MM.1S (cell line): ENCODE results near the gene SNX9.
A peak's percentile ranks its signal among the peaks of the same experiment; 100 is the strongest.
"Not testable (repeated sequence)": the region's sequence is repeated elsewhere in the genome, so short reads cannot be mapped to it uniquely, and the experiment has no call there.

Experiments used
- DNase-seq: peaks from one replicate; pipeline ENCODE4 v3.0.0-alpha.2; 2015
- H2AFZ ChIP-seq: fragments of 300-600 bp; sonication (generic); 2 replicates; pipeline ENCODE4 v1.6.0; 2016; ENCODE audit warnings: antibody characterized with exemption, low read length
- H3F3A ChIP-seq: fragments of 300-600 bp; sonication (generic); 2 replicates; pipeline ENCODE4 v1.6.1; 2016; ENCODE audit warnings: mild to moderate bottlenecking, antibody characterized with exemption, low read length, moderate library complexity, mixed read lengths; ENCODE audit not compliant: insufficient read depth
- H3K27ac ChIP-seq: fragments of 300-600 bp; sonication (generic); 2 replicates; pipeline ENCODE4 v1.5.1; 2016; ENCODE audit warnings: mild to moderate bottlenecking, low read length
- H3K27me3 ChIP-seq: fragments of 300-600 bp; sonication (generic); replicated peaks from 2 replicates; pipeline ENCODE4 v1.6.0; 2016; ENCODE audit warnings: low read length; ENCODE audit not compliant: insufficient read depth
- H3K36me3 ChIP-seq: fragments of 300-600 bp; sonication (generic); replicated peaks from 2 replicates; pipeline ENCODE4 v1.6.1; 2016; ENCODE audit warnings: mild to moderate bottlenecking, low read length, mixed read lengths; ENCODE audit not compliant: insufficient read depth
- H3K4me1 ChIP-seq: fragments of 300-600 bp; sonication (generic); 2 replicates; pipeline ENCODE4 v1.6.1; 2016; ENCODE audit warnings: low read length, mixed read lengths
- H3K4me2 ChIP-seq: fragments of 300-600 bp; sonication (generic); 2 replicates; pipeline ENCODE4 v1.6.0; 2016; ENCODE audit warnings: low read depth, low read length
- H3K4me3 ChIP-seq: fragments of 300-600 bp; sonication (generic); 2 replicates; pipeline ENCODE4 v1.5.1; 2016; ENCODE audit warnings: low read length, mixed read lengths
- H3K79me2 ChIP-seq: fragments of 300-600 bp; sonication (generic); 2 replicates; pipeline ENCODE4 v1.6.1; 2016; ENCODE audit warnings: mixed run types, low read length, mixed read lengths
- H3K9ac ChIP-seq: fragments of 300-600 bp; sonication (generic); 2 replicates; pipeline ENCODE4 v1.6.1; 2016; ENCODE audit warnings: low read length, mixed read lengths
- H3K9me2 ChIP-seq: fragments of 300-600 bp; sonication (generic); replicated peaks from 2 replicates; pipeline ENCODE4 v1.6.1; 2016; ENCODE audit warnings: mild to moderate bottlenecking, low read length, mixed read lengths; ENCODE audit not compliant: insufficient read depth
- H3K9me3 ChIP-seq: fragments of 300-600 bp; sonication (generic); replicated peaks from 2 replicates; pipeline ENCODE4 v1.6.1; 2016; ENCODE audit warnings: mild to moderate bottlenecking, low read length, mixed read lengths; ENCODE audit not compliant: insufficient read depth
- H4K20me1 ChIP-seq: fragments of 300-600 bp; sonication (generic); 2 replicates; pipeline ENCODE4 v1.6.1; 2016; ENCODE audit warnings: mild to moderate bottlenecking, low read length, moderate library complexity, mixed read lengths; ENCODE audit not compliant: insufficient read depth
- CTCF ChIP-seq: fragments of 300-600 bp; sonication (generic); IDR thresholded peaks from 2 replicates; pipeline ENCODE4 v1.5.1; 2016; ENCODE audit warnings: antibody characterized with exemption, low read length, mixed read lengths
- EZH2 ChIP-seq: fragments of 300-600 bp; sonication (generic); optimal IDR thresholded peaks from 2 replicates; pipeline ENCODE3; 2017; ENCODE audit warnings: low read depth, mild to moderate bottlenecking, antibody characterized with exemption, low read length, mixed read lengths
- EZH2phosphoT487 ChIP-seq: fragments of 300-600 bp; sonication (generic); IDR thresholded peaks from 2 replicates; pipeline ENCODE4 v1.6.1; 2018; ENCODE audit warnings: antibody characterized with exemption, low read length

The SNX9 gene

GRCh38 chr6:157795841-157796240, 27.2 kb upstream of the SNX9 start:
- Histone ChIP-seq H2AFZ (no peak overlapping the region), H4K20me1 (no peaks in the 10 kb centered on the region), H3K27ac (no peak overlapping the region), H3K79me2 (no peaks in the 10 kb centered on the region), H3K9ac (no peak overlapping the region), H3K36me3 (no peaks in the 10 kb centered on the region), H3K27me3 (no peaks in the 10 kb centered on the region), H3F3A (no peaks in the 10 kb centered on the region), H3K4me3 (no peak overlapping the region), H3K9me3 (no peaks in the 10 kb centered on the region), H3K4me1 (peaks cover 3% of the 10 kb centered on the region), H3K9me2 (no peaks in the 10 kb centered on the region), H3K4me2 (no peak overlapping the region)
- DNase-seq: no peak
- TF ChIP-seq EZH2phosphoT487 (no peak), CTCF (no peak), EZH2 (no peak)

- H2AFZ ChIP-seq: no peak overlapping the region
- no peaks in the 10 kb centered on the region for H3K36me3 ChIP-seq
- DNase-seq: no peak
- H3K4me3 ChIP-seq: no peak overlapping the region
- no peak overlapping the region for H3K27ac ChIP-seq
- TF ChIP-seq EZH2 (no peak), CTCF (no peak), EZH2phosphoT487 (no peak)
- H3F3A ChIP-seq: no peaks in the 10 kb centered on the region
- H3K27me3 ChIP-seq: no peaks in the 10 kb centered on the region
- no peaks in the 10 kb centered on the region for H3K79me2 ChIP-seq
- no peaks in the 10 kb centered on the region for H3K9me2 ChIP-seq
- peaks cover 4% of the 10 kb centered on the region for H3K4me1 ChIP-seq
- no peaks in the 10 kb centered on the region for H3K9me3 ChIP-seq
- no peak overlapping the region for H3K9ac ChIP-seq
- no peaks in the 10 kb centered on the region for H4K20me1 ChIP-seq
- H3K4me2 ChIP-seq: no peak overlapping the region
These were observed 24.2 kb upstream of the SNX9 start for GRCh38 chr6:157798851-157799250.

- H3K79me2 ChIP-seq, H3F3A ChIP-seq, H3K27ac ChIP-seq, H3K4me2 ChIP-seq, H2AFZ ChIP-seq, H3K27me3 ChIP-seq, H3K4me1 ChIP-seq, H3K36me3 ChIP-seq, H3K4me3 ChIP-seq, H3K9me3 ChIP-seq, H3K9me2 ChIP-seq, H3K9ac ChIP-seq, H4K20me1 ChIP-seq, DNase-seq: not testable (repeated sequence)
These were observed 23.5 kb upstream of the SNX9 start for GRCh38 chr6:157799561-157799960.

- Histone ChIP-seq H3K79me2 (no peaks in the 10 kb centered on the region), H3K4me3 (no peak overlapping the region), H3K9ac (no peak overlapping the region), H3K27ac (peak overlapping the region; percentile 35; the same call in 1 of the 2 replicates), H3K27me3 (no peaks in the 10 kb centered on the region), H3K9me3 (no peaks in the 10 kb centered on the region), H4K20me1 (no peaks in the 10 kb centered on the region), H3K4me1 (peaks cover 4% of the 10 kb centered on the region), H3F3A (no peaks in the 10 kb centered on the region), H2AFZ (no peak overlapping the region), H3K36me3 (no peaks in the 10 kb centered on the region), H3K9me2 (no peaks in the 10 kb centered on the region), H3K4me2 (peak overlapping the region; percentile 41; the same call in 1 of the 2 replicates)
- TF ChIP-seq EZH2phosphoT487 (no peak), EZH2 (no peak)
- peak; percentile 24 for DNase-seq
These were observed 22.4 kb upstream of the SNX9 start for GRCh38 chr6:157800420-157801237.
